ENCODE data around the gene IL1RAPL2.
"Not testable (repeated sequence)": the region's sequence is repeated elsewhere in the genome, so short reads cannot be mapped to it uniquely, and the experiment has no call there.

Gene IL1RAPL2

GRCh38 chrX:104565791-104566680, at the start of gene IL1RAPL2:
IL1RAPL2 (plus strand) TSS chrX:104566199.
- peak; percentile 11 for DNase-seq

- DNase-seq, result no peak
Measured at GRCh38 chrX:104522386-104522785, 43.6 kb upstream of the IL1RAPL2 start.

GRCh38 chrX:104523858-104524257, 42.1 kb upstream of the IL1RAPL2 start:
- no peak for DNase-seq

GRCh38 chrX:104539081-104539480, 26.9 kb upstream of the IL1RAPL2 start:
- no peak for DNase-seq

- not testable (repeated sequence) for DNase-seq
Measured at GRCh38 chrX:104542447-104542846, 23.6 kb upstream of the IL1RAPL2 start.

GRCh38 chrX:104564335-104564734, 1.7 kb upstream of the IL1RAPL2 start:
- DNase-seq, result no peak

DNA sequence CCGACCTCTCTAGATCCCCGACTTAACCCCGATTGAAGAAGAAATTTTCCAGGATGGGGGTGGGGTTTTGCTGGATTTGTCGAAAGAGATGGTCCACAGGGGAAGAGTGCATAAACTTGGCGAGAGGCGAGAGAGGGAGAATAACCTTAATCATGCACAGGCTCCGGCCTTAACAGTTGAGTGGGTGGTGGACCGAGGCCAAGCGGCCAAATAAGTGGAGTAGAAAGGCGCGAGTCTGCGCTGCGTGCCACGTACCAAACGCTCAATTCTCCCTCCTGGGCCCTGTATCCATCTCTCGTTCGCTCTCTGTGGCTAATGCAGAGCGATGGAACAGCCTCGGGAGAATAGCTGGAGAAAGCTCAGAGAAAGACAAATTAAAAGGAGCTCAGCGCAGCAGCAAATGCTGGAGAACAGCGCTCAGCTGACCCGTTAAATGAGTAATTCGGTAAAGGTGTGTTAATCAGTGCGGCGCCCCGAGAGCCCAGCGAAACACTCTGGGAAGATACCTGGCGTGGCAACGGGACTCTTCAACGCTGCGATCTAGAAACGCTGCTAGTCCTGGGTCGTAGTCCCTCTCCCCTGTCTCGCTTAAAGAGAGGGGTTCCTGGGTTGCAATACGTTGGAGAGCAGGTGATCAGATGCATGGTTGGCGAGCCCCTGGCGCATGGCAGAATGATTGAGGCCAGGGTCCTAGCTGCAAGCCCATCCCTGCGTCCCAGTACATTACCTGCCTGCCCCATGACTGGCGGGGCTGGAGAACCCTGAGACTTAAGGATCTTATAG, 887 bp upstream of the IL1RAPL2 start:
- no peak for DNase-seq

DNA sequence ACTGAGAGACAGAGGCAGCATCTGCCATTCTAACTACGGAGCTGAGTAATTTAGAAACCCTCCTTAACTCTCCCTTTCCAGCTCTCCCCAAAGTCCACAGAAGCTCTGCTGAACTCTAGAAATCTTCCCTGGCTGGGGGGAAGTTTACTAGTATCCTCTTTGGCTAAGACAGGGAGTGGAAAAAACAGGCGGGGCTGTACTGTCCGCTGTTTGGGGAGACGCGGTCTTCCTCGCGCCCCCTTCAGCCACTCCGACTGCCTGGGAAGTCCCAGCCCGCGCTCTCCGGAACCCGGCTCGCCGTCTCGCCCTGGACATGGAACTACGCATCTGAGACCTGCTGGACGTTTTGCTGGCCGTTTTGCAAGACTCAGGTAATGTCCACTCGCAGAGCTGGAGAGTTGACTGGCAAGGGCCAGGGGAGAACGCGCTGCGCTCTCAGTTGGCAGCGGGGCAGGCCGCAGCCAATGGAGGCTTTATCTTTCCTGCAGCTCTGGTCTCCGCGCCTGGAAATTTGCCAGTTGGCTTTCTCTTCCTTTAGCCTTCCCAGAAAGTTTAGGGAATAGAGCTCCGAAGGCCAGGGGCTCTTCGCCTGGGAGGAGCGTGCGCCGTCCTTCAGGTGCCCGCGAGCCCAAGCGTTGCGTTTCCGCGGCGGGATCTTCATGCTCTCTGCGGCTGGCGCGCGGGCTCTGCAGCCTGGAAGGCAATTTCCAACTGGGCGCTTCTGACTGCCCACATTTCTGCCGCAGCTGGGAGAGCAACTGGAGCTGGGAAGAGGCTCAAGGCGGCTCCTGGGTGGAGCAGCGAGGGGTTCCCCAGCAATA, 892 bp downstream of the IL1RAPL2 start:
- no peak for DNase-seq

- no peak for DNase-seq
Measured at GRCh38 chrX:104567506-104567905, 1.5 kb downstream of the IL1RAPL2 start.

- no peak for DNase-seq
Measured at GRCh38 chrX:104568304-104568915, 2.4 kb downstream of the IL1RAPL2 start.

GRCh38 chrX:104618106-104618895, 52.3 kb downstream of the IL1RAPL2 start:
- no peak for DNase-seq

DNA sequence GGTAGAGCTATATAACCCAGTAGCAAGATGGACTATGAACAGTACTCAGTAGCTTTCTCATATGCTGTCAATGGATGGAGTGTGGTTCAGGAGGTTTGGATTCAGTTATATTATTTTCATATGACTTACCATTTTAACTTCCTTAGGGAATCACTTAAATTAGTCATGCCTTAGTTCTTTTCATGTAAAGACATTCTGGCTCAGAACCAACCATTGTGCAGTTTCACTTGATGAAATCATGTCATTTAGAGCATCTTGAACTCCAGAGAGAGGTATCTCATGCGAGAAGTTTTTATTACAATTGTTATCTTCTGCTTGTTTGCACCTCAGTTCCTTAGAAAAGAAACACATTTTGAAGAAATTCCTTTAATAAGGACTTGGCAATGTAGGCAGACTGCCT, 55.8 kb downstream of the IL1RAPL2 start:
- no peak for DNase-seq

DNA sequence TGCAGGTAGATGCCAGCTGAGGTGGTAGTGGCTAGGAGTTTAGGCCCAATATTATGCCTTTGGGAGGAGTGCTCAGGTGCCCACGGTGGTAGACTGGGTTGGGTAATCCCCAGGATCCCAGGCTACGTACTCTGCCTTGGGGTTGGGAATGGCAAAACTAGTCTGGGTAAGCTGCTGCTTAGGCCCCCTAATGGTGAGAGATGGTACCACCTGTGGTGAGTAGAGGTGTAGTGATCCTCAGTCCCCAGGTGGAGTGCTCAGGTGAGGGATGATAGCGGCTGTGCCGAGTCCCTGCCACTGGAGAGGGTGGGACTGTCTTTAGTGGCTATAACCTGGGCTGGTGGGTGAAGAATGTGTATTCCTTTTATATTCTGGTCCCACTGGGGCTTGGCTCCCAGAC, 75.2 kb downstream of the IL1RAPL2 start:
- DNase-seq, result no peak

DNA sequence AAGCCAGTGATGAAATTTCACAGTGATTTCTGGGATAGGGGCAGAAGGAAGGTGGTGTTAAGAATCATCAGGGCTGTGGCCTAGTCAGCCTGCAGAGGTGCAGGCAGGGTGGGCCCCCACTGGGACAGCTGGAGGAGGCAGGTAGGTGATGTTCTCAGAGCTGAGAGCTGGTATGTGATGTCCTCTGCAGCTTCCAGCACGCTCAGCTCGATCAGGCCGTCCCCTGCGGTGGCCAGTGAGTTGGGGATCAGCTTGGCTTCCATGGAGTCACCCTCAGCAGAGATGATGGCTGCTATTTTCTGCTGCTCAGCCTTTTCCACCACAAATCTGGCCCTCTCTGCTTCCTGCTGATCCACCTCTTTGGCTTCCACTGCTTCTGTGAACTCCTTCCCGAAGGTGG, 81.1 kb downstream of the IL1RAPL2 start:
- DNase-seq, result no peak

DNA sequence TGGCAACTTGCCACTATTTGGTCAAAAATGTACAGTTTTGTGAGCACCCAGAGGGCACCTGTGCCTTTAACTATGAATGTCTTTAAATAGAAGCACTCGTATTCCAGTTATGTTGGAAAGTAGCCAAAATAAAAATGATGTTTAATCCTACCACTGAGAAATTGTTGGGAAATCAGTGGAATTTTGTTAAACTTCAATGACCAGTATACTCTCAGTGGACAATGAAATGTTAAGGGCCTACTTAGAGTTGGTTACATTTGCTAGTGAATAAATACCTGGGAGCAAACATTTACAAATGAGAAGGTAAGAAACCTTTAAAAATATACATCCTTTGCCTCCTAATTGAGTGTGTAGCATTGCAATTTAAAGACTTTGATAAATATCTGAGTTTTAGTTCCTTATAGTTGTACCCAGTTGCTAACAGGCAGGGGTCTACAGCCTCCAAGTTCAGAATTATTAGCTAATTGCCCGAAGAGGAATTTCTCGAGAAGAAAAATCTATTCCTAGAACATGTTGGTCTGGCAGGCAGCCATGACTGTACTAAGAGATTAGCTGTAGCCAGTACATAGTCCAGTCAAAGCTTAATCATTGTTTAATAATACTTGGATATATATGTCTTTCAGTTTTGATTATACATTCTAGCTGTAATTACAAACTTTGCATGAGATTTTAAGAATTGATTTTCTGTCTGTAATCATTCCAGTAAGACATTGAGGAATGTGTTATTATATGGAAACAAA, 93.2 kb downstream of the IL1RAPL2 start:
- no peak for DNase-seq

- no peak for DNase-seq
Measured at GRCh38 chrX:104660092-104660491, 94.1 kb downstream of the IL1RAPL2 start.

- no peak for DNase-seq
Measured at GRCh38 chrX:104662694-104663093, 96.7 kb downstream of the IL1RAPL2 start.

DNA sequence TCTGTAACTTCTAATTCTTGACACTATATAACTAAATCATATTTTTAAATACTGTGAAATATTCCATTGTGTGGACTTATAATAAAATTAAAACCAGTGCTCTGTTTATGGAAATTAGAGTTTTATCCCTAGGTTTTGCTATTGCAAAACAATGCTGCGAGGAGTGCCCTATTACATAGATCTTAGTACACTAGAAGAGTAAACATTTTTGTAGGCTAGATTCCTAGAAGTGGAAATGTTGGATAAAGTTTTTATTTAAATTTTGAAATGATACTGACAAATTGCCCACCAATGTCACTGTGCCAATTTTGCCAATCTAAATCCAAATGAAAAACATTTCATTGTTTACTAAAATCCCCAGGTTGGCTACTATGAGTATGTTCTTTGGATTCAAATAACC, 99.7 kb downstream of the IL1RAPL2 start:
- DNase-seq, result no peak

GRCh38 chrX:104668550-104668949, 102.6 kb downstream of the IL1RAPL2 start:
- no peak for DNase-seq

DNA sequence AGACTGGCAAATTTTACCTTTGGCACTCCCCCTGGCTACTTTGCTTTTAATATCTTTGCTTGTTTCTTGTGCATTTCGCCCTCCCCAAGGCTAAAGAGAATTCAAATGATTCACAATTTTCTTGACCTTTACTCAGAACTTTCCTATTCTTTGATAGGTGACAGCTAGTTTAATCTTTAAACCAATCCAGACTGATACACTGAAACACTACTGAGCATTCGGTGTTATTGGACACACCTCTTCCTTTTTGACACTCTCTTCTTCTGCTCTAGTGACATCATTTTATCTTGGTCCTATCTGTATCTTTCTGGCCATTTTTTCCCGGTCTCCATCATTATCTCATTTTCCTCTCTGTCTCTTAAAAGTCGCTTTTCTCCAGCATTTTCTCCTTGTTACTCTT, 103.1 kb downstream of the IL1RAPL2 start:
- DNase-seq, result no peak

DNA sequence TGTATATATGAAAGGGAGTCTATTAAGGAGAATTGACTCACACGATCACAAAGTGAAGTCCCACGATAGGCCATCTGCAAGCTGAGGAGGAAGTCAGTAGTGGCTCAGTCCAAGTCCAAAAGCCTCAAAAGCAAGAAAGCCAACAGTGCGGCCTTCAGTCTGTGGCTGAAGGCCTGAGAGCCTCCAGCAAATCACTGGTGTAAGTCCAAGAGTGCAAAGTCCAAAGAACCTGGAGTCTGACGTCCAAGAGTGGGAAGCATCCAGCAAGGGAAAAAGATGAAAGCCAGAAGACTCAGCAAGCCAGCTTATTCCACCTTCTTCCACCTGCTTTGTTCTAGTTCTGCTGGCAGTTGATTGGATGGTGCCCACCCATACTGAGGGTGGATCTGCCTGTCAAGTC, 104.1 kb downstream of the IL1RAPL2 start:
- no peak for DNase-seq
